ENCODE measurements around the gene FGF12.
"Not testable (repeated sequence)": the region's sequence is repeated elsewhere in the genome, so short reads cannot be mapped to it uniquely, and the experiment has no call there.

Gene FGF12

DNA sequence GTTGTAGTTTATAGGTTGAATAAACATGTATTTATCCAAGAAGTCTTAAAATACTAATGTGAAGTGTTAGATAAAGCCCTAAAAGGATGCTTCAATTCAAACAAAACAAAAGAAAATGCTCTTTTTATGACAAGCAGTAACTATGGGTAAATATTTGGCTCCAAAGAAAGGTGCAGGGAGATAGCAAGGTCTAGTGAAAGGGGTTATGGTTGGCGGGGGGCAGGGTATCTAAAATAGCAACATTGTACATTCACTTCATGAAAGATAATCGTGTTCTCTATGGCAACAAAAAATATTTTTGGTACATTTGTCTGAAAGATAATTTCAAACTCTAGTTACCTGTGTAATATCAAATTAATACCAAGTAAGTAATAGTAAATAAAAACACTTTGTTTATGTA, 149.5 kb downstream of the FGF12 start:
- in situ Hi-C loops (cut with HindIII; ENCODE audit: low sequenced_read_pairs): no loop called here
- DNase-seq (ENCODE audit: low read depth, low spot score): no peak
- H3K4me3 ChIP-seq (ENCODE audit: low read depth, low read length): no peak overlapping the region
- TF ChIP-seq CTCF (IDR thresholded peaks at IDR 0.05; ENCODE audit: low read depth, low read length): no peak

DNA sequence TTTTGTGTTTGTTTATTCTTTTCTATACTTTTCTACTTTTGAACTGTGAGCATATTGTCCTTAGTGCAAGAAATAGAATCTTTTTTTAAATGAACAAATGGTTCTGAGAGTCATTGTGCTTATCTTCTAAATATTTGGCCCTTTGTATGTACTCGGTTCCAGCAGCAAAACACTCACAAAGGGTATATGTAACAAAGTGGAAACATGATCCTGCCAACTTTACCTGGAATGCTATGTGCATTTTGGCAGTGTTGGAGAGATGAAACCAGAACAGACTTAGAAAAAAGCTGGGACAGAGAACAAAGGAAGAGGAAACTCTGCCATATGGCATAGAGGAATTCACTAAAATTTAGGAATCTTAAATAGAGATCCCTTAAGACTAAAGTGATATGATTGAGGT, 150.1 kb downstream of the FGF12 start:
- no peak for DNase-seq (ENCODE audit: low read depth, low spot score)
- H3K4me3 ChIP-seq (ENCODE audit: low read depth, low read length): no peak overlapping the region
- TF ChIP-seq CTCF (IDR thresholded peaks at IDR 0.05; ENCODE audit: low read depth, low read length): no peak
- in situ Hi-C loops (cut with HindIII; ENCODE audit: low sequenced_read_pairs): no loop called here

GRCh38 chr3:192576704-192577103, 150.6 kb downstream of the FGF12 start:
- H3K4me3 ChIP-seq (ENCODE audit: low read depth, low read length); in situ Hi-C loops (cut with HindIII; ENCODE audit: low sequenced_read_pairs); DNase-seq (ENCODE audit: low read depth, low spot score): not testable (repeated sequence)

- DNase-seq (ENCODE audit: low read depth, low spot score): no peak
- no peak overlapping the region for H3K4me3 ChIP-seq (ENCODE audit: low read depth, low read length)
- in situ Hi-C loops (cut with HindIII; ENCODE audit: low sequenced_read_pairs): no loop called here
- TF ChIP-seq CTCF (IDR thresholded peaks at IDR 0.05; ENCODE audit: low read depth, low read length): no peak
These were observed 151.3 kb downstream of the FGF12 start for GRCh38 chr3:192575879-192576506.

DNA sequence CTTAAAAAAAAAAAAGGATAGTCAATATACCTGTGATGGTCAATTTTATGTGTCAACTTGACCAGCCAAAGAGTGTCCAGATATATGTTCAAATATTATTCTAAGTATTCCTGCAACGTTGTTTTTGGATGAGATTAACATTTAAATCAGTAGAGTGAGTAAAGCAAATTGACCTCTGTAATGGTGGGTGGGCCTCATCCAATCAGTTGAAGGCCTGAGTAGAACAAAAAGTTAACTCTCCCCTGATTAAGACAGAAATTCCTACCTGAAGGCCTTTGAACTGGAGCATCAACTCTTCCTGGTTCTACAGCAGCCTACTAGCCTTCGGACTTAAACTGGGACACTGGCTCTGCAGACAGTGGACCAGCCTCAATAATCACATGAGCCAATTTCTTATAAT, 154.1 kb downstream of the FGF12 start:
- no peak for DNase-seq (ENCODE audit: low read depth, low spot score)
- in situ Hi-C loops (cut with HindIII; ENCODE audit: low sequenced_read_pairs): no loop called here
- TF ChIP-seq CTCF (IDR thresholded peaks at IDR 0.05; ENCODE audit: low read depth, low read length): no peak
- no peak overlapping the region for H3K4me3 ChIP-seq (ENCODE audit: low read depth, low read length)

GRCh38 chr3:192570821-192571791, 156.2 kb downstream of the FGF12 start:
- H3K4me3 ChIP-seq (ENCODE audit: low read depth, low read length): peak overlapping the region; percentile 32
- no peak for TF ChIP-seq CTCF (IDR thresholded peaks at IDR 0.05; ENCODE audit: low read depth, low read length)
- DNase-seq (ENCODE audit: low read depth, low spot score): peak; percentile 57
- in situ Hi-C loops (cut with HindIII; ENCODE audit: low sequenced_read_pairs): no loop called here

- in situ Hi-C loops (cut with HindIII; ENCODE audit: low sequenced_read_pairs): no loop called here
- no peak for TF ChIP-seq CTCF (IDR thresholded peaks at IDR 0.05; ENCODE audit: low read depth, low read length)
These were observed 157.0 kb downstream of the FGF12 start for GRCh38 chr3:192570315-192570714.

More at GRCh38 chr3:192570315-192570714, 157.0 kb downstream of the FGF12 start:
- no peak for DNase-seq (ENCODE audit: low read depth, low spot score)
- H3K4me3 ChIP-seq (ENCODE audit: low read depth, low read length): no peak overlapping the region
